Measurements from ENCODE around the gene IFIH1. TPM values are rescaled to one million over a fixed set of nuclear protein-coding genes. Genes with fewer than 3 reads are reported as not detected.

The IFIH1 gene
- total RNA-seq: 10 to 100 TPM in 1 of 2 donors, 1 to 10 TPM in 1; 8.5 to 11.4 TPM
- long read RNA-seq, transcript IFIH1-207 (16 exons, 3,544 nt): major isoform, 6 of 10 reads
- long read RNA-seq, partial matches to known transcripts: 2 of 10 reads
- long read RNA-seq, other reads (novel, unspliced or antisense): 2 of 10 reads

GRCh38 chr2:162318328-162319180 lies at the start of gene IFIH1:
Gene IFIH1, minus strand, starts transcription at chr2:162318684. Its CDS starts 377 bp downstream, at chr2:162318307.
- intact Hi-C loops (cut with DNase I): no loop called here
- ATAC-seq (peak; percentile 96 to 97), DNase-seq (peak; percentile 86)

DNA sequence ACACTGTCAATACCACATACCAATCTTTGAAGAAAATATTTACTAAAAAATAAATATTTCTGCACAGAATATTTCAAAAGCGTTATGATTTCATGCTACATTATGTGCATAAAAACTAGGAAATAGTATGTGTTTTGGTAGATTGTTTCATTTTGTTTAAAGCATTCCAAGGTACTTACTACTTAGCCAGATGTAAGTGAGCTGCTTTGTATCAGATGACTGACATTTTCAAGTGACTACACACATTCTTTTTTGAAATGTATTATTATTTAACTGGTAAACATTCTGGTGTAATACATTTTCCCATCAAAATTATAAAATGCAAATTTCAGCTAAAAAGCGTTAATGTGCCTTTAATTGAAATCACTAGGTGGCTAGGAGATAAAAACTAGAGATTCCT lies 46.9 kb upstream of the IFIH1 start:
- DNase-seq (no peak), ATAC-seq (no peak)
- intact Hi-C loops (cut with DNase I): no loop called here

- DNase-seq: peak; percentile 29
- ATAC-seq: no peak
- intact Hi-C loops (cut with DNase I): no loop called here
Measured at GRCh38 chr2:162344617-162344950, 26.1 kb upstream of the IFIH1 start.

GRCh38 chr2:162343824-162344616 lies 25.5 kb upstream of the IFIH1 start, which contains the start of gene GCA:
Gene GCA, plus strand, starts transcription at chr2:162344132. Its CDS starts 117 bp downstream, at chr2:162344249.
- peak; percentile 100 for ATAC-seq
- peak; percentile 98 for DNase-seq
- intact Hi-C loops (cut with DNase I): no loop called here

DNA sequence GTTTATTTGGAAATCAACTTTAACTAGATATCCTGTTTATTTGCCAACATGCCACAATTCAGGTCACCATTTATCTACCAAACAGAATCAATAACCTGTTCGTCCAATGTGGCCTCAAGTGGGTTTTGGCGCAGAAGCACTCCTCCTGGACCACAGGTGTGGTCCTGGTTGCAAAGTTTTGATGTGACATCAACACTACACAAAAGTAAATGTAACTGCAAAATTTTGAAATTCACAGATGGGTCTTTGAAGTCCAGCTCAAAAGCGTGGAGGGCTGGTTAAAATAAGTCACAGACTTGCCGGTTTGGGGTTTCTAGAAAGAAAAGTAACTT lies 25.0 kb upstream of the IFIH1 start:
- DNase-seq (no peak), ATAC-seq (no peak)
- intact Hi-C loops (cut with DNase I): no loop called here

DNA sequence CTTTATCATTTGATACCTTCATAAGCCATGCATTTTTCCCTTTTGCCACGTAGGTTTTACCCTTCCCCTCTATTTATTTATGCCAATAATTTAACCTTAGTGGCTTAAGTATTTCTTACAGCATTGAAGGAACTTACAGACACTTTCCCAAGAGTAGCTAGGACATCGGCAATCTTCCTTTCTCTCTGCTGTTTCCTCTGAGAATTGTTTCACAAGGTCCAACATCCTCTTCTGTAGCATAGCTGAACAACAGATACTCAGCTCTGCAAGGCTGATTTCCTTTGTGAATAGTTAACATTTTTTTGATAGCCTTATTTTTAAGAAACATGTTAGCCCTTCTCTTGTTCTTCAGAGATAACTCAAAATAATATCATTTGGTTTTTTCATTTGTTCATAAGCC lies 24.4 kb upstream of the IFIH1 start:
- intact Hi-C loops (cut with DNase I): no loop called here
- ATAC-seq: no peak

DNA sequence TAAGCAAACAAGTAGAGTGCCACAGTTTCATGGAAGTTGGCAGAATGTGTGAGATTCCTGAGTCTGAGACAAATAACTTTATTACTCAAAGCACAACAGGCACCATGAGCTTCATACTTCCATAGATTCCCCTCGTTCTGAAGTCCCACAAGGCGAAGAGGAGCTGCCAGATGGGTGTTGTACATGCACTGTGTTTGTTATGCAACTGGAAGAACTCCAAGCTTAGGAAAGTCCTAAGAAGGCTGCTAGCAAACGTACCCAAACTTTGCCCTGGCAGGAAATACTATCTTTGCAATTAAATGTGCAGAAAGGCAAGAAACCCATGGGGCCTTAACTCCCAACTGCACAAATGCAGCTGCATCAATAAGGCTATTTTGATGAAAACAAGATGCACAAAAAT lies 23.8 kb upstream of the IFIH1 start:
- DNase-seq (no peak), ATAC-seq (no peak)
- intact Hi-C loops (cut with DNase I): no loop called here

More for the DNA sequence above, 24.4 kb upstream of the IFIH1 start:
- DNase-seq: no peak

DNA sequence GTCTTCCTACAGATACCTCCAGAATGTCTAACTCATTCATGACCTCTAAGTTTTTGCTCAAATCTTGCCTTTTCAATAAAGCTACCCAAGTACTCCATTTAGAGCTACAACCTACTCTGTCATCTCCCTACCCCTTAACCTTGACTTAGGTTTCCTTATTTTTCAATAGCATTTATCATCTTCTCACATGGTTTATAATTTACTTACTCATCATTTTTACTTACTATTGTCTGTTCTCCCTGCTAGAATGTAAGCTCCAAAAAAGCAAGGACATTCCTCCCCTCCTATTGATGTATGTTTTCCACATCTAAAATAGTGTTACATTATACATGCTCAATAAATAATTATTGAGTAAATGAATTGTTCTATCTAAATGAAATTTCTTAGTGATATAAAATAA lies 22.3 kb upstream of the IFIH1 start:
- intact Hi-C loops (cut with DNase I): no loop called here

DNA sequence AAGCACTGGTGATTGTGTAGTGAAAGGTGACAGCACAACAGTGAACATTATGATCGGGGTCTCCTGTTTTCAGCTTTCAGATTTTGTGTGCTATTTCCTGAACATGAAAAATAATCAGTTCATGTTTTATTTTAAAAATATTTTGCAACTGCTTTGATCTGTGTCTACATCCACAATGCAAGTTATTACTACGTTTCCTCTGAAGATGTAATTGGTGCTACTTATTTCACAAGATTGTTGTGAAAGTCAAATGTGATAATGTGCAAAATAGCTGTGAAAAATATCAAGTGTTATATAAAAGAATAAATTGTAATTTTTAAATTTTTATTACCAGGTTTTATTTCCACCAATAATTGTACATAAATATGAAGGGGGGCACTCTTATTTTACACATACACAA lies 19.4 kb upstream of the IFIH1 start:
- intact Hi-C loops (cut with DNase I): no loop called here
- ATAC-seq (no peak), DNase-seq (no peak)

More for the DNA sequence above, 22.3 kb upstream of the IFIH1 start:
- ATAC-seq: no peak
- DNase-seq: no peak

DNA sequence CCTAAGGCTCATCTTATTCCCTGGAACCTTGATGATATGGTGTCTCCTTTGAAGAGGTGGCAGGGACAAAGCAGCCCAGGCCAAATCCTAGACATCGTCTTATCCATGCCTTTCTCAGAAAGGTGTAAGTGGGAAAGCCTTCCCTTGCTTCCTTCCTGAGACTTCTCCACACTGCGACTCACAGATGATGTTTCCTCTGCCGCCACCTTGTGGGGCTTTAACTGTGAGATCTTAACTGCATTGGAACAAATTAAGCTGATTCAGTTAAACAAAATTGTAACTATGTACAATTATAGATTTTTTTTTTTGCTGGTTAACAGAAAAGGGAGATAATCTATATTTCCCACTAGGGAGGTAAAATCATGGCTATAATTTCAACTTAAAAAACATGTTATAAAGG lies 15.5 kb upstream of the IFIH1 start:
- ATAC-seq (peak in 1 of 2 donors; percentile 27), DNase-seq (no peak)
- intact Hi-C loops (cut with DNase I): no loop called here

DNA sequence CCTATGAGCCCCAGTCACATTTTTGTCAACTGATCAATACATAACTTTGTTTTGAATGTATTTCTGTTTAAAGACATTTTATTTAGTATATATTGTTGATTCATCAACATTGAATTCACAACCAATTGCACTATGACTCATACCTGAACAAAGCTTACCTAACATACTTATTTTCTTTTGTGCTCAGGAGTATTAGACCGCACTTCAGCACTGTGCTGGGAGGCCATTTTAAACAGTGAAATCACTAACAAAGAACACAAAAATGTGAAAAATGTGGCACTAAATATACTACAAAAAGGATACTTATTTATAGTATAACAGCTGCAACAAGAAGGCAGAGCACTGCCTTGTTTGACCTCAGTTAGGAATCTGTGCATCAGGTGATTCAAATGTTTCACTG lies 12.4 kb upstream of the IFIH1 start:
- no peak for DNase-seq
- intact Hi-C loops (cut with DNase I): no loop called here
- no peak for ATAC-seq

DNA sequence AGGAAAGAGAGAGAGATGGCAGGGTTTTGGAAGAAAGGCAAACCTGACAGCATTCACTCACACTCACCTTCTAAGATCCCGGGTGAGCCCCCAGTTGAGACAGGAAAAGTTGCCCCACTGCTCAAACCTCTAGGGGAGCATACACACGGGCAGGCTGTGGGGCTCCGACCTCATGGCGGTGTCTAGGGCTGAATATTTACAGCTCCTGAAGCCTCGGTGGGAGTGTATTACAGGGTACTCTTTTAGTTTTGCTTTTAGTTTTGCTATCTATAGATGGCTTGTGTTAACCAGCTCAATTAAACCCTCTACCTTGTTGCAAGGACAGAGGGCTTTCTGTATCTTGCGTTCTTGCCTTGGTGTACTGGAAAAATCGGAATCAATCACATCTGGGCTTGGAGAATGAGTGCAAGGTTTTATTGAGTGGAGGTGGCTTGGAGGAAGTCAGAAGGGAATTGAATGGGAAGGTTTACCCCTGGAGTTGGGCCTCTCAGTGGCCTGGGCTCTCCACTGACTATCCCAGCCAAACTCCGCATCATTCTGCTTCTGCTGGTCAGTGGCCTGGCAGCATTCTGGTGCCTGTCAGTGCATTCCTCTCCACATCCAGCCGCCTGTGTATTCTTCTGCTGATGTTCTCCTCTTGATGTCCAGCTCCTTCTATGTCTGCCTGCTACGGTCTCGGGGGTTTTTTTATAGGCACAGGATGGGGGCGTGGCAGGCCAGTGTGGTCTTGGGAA lies 10.1 kb upstream of the IFIH1 start:
- DNase-seq: no peak
- ATAC-seq: no peak
- intact Hi-C loops (cut with DNase I): no loop called here

- DNase-seq (no peak), ATAC-seq (no peak)
- intact Hi-C loops (cut with DNase I): no loop called here
Measured at GRCh38 chr2:162327806-162328205, 9.3 kb upstream of the IFIH1 start.

- DNase-seq: no peak
- ATAC-seq: no peak
- intact Hi-C loops (cut with DNase I): no loop called here
Measured at GRCh38 chr2:162327134-162327769, 8.8 kb upstream of the IFIH1 start.

GRCh38 chr2:162324953-162325352 lies 6.5 kb upstream of the IFIH1 start:
- intact Hi-C loops (cut with DNase I): no loop called here
- ATAC-seq (no peak), DNase-seq (no peak)

DNA sequence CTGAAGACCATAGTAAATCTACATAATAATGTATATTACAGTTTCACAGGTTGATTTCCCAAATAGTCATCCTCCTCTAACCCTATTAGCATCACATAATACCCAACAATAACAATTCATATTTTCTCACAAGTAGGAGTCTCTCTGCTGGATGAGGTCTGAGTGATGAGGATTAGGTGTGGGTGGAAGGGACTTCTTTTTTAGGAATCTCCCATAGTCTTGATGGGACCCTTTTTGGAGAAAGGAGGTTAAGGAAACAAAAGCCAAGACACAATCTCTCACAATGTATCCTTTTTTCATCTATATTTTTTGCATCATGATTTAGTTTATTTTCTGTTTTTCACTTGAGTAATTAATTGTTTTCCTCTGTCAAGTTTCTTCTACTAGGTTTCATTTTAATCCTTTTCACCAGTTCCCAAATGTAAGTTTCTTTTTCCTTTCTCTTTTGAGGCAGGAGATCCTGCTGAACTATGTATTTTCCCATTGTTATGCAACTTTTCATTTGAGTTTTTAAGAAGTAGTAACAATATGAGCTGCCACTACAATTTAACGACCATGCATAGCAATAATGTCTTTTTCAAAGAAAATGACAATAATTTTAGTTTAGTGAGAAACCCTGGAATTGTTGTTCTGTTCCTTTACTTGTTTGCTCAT lies 2.5 kb upstream of the IFIH1 start:
- intact Hi-C loops (cut with DNase I): no loop called here
- DNase-seq: no peak
- no peak for ATAC-seq

GRCh38 chr2:162317861-162318327 lies 590 bp downstream of the IFIH1 start:
- intact Hi-C loops (cut with DNase I): no loop called here
- DNase-seq: peak; percentile 27
- peak; percentile 32 to 45 for ATAC-seq

DNA sequence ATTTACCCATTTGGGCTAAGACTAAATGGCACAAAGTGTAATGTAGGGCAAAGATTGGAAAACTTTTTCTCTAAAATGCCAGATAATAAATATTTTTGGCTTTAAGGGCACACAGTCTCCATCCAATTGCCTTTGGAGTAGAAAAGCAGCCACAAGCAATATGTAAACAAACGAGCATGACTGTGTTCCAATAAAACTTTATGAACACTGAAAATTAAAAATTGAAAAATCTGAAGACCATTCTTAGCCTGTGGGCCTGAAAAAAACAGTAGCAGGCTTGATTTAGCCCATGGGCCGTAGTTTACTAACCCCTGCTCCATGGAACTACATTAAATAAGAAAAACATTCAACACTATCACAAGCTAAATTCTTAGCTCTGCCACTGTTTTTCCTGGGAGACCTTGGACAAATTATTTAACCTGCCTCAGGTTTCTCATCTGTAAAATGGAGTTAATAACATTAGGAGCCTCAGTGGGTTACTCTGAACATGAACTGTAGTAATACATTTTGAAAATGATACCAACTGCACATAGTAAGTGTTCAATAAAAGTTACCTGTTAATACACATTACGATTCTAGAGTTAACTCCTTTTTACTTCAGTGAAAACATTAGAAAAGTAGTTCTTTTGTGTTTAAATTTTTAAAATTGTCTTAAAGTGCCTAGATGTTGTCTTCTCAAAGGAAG lies 1.3 kb downstream of the IFIH1 start:
- intact Hi-C loops (cut with DNase I): no loop called here
- ATAC-seq: no peak
- DNase-seq: no peak

Measured in left cardiac atrium (tissue), 4 donors.